Hematopoietic multipotent progenitor cell (in vitro differentiated cells): ENCODE results near the gene BCORL1. TPM values are rescaled to one million over a fixed set of nuclear protein-coding genes. Genes with fewer than 3 reads are reported as not detected.

Source experiments
- DNase-seq, 3 donors: peaks; one replicate each; pipeline ENCODE4 v3.0.0-alpha.2; 2011 to 2015; ENCODE audit warnings: low read depth in 2 of 3, low spot score in 2 of 3
- total RNA-seq: library from RNA; depleted of rRNA; stranded (reverse); fragments of >200 nt; gene quantifications from one replicate; pipeline ENCODE4 v1.2.3, GENCODE V29; 2012

BCORL1 gene
- total RNA-seq, 1 donor, result 7.0 TPM

DNA sequence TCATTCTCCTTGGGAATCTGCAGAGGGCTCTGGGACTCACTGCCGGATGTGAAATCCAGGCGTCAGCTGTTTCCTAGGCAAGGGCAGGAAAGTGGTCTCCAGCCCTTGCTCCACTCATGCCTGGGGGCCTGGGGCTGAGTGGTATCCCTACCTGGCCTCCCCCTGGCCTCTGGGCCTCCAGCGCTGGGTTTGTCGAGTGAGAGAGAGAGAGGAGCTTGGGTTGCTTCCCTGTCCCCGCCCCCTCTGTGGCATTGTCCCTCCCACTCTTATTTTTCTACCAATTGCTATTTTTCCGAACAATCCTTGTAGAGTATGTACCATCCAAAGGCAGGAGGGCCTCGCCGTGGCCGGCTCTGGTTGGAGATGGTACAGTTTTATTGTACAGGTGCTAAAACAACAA is 74.8 kb downstream of the BCORL1 start:
- no peak for DNase-seq

DNA sequence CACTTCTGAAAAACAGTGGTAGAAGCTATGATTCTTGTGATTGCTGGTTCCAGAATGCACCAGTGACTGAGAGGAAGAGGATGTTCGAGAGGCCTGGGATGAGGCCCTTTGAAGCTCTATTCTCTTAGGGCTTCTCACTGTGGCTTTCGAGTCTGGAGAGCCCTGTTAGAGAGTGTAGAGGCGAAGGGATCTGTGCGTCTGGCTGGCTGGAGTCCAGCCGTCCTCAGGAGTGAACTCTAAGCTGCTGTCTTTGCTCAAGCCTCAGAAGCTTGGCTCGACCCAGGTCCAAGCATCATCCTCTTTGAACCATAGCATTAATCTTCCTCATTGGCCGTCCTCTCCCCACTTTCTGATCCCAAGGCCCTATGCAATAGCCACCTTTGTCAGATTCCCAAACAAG is 76.2 kb downstream of the BCORL1 start:
- DNase-seq, result no peak

DNA sequence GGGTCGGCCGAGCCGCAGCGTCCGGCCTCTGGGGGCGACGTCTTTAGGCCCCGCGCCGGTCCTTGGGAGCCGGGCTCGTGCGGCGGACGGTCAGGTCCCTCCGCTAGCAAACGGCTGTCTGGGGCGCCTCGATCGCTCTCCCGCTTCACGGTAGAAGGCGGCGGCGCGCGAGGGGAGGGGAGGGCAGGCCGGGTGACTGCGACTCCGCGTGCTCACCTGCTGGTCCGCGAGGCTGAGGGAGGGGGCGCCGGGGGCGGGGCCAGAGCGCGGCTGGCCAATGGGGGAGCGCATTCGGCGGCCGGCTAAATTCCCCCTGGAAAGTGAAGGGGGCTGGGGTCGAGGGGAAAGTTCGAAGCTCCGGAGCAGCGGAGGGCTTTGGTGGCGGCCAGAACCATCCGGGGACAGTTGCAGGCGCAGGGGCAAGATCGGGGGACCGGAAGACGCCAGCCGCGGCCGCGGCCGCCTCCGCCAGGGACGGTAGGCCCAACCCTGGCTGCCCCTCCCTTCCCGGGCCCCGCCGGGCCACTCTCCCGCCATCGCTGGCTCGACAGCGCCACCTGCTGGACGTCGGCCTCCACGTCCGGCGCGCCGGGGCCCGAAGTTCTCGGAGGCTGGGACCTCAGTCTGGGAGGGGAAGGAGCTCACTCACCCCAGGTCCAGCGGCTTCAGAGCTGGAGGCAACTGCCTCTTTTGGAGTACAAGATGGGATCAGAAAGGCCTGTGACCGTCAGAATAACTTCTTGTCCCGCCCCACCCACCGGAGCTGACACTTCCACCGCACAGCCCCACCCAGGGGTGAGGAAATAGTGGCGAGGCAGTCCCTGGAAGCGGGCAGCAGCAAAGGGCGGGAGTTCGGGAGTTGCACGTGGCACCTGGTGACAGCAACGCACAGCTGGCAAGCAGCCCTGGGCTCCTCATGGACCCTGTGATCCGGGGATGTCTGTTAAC is 78.0 kb downstream of the BCORL1 start:
- DNase-seq, result peak; percentile 64 to 75 (median 72)

DNA sequence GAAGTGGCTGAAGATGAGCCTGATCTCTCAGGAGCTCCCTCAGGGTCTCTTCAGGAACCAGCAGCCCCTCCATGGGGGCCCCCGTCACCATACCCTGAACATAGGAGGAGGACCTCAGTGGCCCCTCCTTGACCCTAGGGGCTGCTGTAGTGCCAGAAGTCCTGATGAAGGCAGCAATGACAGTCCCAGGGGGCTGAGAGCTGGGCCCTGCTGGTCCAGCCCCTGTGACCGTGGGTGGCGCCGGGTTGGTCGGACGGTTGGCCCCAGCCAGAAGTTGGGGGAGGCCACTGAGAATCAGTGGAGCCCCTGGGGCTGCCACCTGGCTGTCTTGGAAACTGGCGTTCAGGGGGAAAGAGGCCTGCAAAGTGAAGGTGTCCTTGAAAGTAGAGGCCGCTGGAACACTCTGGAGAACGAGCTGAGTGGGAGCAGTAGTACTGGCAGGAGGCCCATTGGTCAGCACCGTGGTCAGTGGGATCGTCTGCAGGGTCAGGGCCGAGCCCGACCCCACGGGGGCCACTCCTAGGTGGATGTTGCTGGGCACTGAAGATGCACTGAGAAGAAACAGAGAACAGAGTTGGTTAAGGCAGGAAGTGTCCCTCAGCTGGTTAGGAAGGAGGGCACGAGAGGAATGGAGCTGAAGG is 84.7 kb downstream of the BCORL1 start:
- DNase-seq, result no peak

DNA sequence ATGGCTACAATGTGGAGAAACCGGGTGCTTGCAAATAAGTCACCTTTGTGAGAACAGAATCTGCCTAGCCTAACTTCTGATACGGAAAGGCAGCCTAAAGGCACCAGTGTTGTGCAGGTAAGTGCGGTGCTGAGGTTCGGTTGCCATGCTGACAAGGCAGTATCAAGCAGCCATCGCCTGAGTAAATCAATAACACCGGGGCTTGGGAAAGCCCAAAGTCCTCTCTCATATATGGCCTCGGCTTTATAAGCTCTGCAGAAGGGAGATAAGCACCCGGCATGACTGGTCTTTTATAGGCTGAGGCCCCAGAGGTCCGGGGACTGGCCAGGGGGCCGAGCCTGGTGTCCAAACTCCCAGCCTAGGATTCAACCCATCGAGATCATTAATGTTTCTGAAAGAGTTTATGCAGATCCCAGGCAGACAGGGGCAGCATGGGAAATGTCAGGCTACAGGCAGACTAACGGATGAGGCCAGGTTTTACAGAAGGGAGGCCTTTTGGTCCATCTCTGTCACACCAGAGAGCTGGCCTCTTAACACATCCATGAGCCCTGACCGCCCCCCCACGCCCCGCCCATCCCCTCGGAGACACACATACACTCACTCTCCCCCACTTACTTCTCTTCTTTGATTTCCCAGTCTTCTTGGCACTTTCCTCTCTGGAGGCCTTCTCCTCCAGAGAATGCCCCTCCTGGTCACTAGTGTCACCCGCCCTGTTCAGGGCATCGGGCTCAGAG is 89.3 kb downstream of the BCORL1 start:
- no peak for DNase-seq

DNA sequence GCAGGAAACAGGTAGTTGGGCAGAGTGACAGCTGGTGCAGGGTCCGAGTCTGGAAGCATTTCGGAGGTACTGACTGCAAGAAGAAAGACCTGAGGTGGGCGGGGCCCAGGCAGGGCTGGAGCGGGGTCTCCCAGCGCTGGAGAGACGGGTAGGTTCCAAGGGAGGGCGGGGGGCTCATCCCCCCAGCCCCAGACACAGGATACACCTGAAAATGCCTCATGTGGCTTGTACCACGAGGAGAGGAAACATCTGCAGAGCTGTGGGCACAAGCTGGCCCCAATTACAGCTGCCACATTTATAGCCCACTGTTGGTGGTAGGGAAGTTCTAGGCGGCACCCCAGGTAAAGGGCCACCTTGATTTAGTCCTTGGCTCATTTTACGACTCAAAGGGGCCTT is 89.9 kb downstream of the BCORL1 start:
- DNase-seq, result peak in 2 of 3 donors; percentile 63 to 81

DNA sequence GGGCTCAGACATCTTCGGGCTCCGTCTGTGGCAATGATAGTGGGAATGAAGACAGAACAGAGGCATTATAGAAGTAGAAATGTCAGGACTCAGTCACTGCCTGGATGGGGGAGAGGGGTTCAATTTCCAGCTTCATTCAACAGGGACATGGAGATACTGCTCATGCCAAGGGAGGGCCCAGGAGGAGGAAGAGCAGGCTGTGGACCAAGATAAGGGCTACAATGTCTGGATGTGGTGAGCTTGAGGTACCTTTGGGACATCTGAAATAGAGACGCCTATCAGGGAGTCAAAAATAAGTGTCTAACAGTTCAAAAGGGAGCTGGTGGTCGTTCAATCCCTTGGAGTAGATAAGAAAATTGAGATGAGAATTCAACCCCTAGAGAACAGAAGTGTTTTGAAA is 93.3 kb downstream of the BCORL1 start:
- no peak for DNase-seq

DNA sequence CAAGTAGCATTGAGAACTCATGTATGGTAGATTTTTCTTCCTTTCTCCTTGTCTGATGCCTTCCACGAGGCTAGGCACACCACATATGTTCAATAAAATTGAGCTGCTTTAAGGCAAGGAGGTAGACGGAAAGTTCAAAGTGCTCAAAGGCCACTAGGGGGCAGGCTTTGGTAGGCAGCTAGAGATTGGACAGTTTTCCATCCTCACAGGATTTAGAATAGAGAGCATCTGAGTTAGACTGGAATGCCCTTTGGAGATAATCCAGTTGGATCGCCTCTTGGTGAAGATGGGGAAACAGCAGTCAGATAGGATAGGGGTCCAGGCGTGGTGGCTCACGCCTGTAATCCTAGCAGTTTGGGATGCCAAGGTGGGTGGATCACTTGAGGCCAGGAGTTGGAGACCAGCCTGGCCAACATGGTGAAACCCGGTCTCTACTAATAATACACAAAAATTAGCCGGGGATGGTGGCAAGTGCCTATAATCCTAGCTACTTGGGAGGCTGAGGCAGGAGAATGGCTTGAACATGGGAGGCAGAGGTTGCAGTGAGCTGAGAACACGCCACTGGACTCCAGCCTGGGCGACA is 97.5 kb downstream of the BCORL1 start:
- peak in 1 of 3 donors; percentile 68 for DNase-seq

DNA sequence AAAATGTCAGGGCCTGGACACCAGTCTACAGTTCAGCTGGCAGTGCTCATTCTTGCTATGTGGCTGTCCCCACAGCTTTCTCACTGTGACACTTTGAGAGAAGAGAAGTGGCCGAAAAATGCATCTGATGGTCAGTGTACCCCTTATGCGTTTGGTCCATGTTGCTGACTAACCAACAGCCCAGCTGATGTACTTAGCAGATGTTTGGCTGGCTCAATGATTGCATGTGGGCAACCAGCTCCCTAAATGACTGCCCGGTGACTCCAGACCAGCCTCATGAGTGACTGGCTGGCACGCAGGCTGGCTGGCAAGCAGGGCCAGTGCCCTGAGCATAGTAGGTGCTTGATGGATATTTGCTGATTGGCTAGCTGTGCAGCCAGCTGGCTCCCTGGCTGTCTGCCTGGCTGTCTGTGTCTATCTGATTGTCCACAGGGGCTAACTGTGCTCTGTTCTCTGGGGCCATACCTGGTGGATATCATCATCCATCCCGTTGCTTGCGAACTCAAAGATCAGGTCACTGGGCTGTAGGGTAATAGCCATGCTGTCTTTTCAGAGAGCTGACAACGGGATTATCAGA is 98.4 kb downstream of the BCORL1 start:
- no peak for DNase-seq

DNA sequence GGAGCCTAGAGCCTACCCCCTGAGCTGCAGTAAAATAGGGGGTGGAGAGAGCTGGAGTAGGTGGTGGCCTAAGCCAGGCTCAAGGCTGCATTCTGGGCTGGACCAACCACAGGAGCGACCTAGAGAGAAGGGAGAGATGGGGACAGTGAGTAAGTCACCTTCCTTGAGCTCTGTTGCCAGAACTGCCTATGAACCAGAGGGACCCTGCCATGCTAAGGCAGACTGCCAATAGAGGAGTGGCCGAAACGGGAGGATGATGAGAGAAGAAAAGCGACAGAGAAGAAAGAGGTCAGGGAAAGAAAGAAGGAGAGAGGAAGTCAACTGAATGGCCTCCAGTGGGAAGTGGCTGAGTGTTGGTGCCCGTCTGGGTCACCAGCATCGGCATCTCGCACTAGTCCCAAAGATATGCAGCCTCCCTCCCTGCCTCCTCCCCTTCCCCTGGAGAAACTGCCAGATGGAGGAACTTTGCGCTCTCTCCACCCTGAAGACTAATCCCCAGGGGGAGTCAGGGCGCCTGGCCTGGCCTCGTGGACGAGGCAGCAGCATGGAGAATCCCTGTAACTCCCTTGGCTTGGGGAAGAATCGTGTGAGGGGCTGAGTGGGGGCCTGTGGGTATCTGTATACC is 99.1 kb downstream of the BCORL1 start:
- no peak for DNase-seq

DNA sequence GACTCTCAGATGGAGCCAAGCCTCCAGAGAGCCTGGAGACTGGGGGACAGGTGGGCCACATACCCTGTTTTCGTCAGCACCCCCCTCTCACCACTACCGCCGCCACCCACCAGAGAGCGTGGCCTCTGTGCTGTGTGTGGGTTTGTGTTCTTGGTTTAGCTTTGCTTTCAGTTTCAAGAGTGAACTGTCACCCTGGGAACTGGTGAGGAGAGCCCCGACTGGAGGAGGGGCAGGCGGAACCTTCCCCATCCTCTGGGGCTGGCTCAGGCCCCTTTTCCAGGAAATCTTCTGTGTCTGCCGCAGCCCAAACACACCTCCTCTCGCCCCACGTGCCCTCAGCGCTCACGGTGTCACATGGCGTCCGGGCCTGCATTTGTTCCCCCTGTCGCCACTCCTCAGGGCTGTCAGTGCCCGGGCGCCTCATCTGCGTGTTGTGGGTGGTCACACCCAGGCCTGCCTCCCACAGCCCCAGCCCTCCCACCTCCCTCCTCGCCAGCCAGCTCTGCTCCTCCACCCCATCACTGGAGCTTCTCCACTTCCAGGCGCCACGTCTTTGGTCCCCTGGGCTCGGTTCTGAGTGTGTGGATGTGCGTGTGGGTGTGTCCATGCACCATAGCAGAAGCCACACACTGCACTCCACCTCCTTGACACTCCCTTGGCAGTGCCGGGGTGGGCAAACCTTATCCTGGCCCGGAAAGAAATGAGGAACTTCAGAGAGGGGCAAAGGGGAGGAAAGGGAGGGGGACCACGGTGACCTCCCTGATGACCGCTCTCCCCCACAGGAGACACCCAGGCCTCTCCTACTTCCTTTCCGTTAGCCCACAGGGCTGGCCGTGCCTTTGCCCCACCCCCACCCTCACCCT is 100.0 kb downstream of the BCORL1 start:
- DNase-seq, result peak in 2 of 3 donors; percentile 75 to 84

DNA sequence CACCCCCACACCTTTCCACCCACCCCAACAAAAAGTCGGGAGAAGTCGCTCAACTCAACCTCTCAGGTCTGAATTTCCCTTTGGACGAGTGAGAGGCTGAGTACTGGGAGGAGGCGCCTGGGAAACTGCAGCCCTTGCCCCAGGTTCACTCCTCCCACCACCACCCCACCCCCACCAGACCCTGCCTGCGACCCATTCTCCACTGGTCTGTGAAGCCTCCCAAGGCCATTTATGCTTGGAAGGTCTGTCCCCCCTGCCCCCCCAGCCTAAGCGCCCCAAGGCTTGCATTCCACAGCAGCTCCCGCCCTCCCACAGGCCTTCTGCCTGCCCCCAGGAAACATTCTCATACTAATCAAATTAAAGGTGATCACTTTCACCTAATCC is 100.7 kb downstream of the BCORL1 start:
- no peak for DNase-seq

DNA sequence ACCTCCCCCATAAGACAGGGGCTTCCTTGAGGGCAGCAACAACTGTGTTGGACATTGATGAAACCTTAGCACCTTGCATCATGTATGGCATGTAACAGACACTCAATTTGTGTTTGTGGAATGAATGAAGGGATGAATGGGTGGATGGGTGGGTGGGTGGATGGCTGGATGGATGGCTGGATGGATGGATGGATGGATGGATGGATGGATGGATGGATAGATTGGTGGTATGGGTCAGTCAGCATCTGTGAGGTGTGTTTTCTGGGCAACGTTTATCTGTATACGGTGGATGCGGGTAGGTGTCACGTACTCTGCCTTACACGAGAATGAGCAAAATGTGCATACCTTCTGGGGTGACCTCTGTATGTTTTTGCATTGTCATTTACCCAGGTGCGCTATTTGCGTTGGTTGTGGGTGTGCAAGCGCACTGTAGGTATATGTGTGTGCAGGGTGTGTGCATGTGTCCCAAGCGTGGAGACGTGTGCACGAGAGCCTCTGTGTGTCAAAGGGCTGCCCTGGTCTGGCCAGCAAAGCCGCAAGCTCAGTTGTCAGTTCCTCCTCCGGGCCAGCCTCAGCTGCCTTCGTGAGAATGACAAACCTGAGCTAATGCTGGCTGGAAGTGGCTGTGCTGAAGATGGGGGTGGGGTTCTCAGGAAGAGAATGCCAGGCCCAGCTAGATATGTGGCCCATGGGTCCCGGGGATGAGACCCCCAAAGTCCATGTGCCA is 101.4 kb downstream of the BCORL1 start:
- no peak for DNase-seq

DNA sequence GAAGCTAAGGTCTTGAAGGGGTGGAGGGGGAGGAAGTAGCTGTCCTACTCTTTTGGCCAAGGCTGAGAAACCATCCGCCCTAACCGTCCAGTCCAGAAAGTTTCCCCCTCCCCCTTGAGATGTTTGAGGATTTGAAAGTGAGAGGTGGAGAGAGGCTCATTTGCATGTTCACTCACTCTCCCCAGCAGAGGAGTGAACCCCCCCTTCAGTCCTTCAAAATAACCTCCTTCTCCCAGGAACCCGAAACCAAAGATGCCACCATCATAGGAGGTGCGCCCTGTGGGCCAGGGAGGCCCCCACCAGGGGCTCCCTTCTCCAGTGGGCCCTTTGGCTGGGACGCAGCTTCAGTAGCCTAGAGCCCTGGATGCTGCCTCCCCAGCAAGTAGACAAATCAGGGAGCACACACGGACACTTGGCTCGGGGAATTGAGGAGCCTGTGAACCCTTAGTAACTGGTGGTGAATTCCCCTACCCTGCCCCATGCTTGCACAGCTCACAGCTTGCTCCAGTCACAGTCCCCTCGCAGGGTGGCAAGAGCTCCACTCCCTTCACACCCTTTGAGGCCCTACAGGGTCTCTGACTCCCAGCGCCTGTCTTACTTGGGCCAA is 102.3 kb downstream of the BCORL1 start:
- no peak for DNase-seq

DNA sequence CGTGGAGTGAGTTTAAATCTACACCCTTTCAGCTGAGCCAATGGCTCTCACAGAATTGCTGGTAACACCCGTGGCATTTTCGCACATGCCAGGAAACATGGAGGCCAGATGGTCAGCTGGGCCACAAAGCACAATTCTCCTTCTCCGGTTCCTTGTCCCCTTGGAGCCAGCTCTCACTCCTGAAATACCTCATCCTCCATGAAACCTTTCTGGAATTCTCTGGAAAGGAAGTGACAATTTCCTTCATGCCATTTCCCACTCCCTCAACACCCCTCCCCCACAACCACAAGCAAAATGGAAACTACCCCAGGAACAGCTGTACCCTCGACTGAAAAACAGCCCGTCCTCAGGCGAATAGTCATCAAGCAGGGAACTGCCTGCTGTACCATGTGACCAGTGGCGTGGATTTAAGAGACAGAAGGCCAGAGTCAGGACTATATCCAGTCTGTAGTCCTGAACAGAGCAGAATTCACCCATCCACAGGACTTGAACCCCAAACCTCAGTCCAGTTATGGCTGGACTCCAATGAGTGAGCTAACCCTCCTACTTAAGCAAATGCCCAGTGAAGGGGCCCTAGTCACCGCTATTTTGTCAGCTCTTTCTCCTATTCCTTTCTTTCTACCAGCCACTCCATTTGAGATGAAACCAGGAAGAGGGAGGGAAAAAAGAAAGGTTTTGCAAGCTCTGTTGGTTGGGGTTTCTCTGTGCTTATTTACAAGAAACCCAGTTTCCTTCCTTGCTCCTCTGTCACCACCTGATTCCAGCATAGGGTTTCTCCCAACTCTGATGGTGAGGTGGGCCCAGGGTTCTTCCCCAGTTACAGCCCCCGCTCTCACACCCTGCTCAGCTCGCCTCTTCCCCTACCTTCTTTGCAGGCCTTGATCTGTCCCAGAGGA is 103.4 kb downstream of the BCORL1 start:
- no peak for DNase-seq

DNA sequence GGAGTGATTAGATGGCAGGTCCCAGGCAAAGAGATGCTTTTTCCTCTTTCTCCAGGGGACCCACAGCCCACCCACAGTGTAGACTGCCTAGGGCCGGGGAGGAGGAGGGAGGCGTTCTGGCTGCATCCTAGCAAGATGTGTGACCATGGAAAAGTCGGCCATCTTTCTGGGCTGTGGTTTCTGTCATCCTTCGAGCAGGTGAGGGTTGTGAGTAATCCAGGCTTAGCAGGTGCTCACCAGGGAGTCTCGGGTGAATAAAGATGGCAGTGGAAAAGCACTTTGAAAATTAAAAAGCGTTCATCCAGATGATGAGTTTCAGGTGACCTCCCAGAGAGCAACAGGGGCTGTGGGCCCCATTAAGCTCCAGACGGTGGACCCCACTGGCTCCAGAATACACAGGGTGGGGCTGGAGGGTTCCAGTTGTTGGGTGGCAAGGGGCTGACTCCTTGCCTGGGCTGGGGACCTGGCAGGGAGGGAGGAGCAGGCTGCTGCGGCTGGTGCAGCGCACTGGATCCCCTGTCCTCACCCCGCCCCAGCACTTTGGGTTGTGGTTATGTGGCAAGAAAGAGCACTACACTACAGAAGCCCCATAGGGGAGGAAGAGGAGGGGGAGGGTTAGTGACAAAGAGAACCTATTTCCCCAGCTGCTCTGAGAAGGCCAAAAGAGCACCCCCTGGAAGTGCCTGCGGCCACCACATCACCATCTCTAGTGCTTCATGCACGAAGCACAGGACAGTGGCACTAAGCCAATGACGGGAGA is 104.2 kb downstream of the BCORL1 start:
- DNase-seq, result peak in 2 of 3 donors; percentile 62 to 75
